ENCODE results near the gene FBXL5.
"Not testable (repeated sequence)": the region's sequence is repeated elsewhere in the genome, so short reads cannot be mapped to it uniquely, and the experiment has no call there.

Gene FBXL5

GRCh38 chr4:15636818-15637217 lies 18.3 kb downstream of the FBXL5 start:
- peak; percentile 77 for DNase-seq (ENCODE audit: low read depth)
- no peak overlapping the region for H3K4me3 ChIP-seq (ENCODE audit: low read depth, low read length)
- TF ChIP-seq, protein P1, sequence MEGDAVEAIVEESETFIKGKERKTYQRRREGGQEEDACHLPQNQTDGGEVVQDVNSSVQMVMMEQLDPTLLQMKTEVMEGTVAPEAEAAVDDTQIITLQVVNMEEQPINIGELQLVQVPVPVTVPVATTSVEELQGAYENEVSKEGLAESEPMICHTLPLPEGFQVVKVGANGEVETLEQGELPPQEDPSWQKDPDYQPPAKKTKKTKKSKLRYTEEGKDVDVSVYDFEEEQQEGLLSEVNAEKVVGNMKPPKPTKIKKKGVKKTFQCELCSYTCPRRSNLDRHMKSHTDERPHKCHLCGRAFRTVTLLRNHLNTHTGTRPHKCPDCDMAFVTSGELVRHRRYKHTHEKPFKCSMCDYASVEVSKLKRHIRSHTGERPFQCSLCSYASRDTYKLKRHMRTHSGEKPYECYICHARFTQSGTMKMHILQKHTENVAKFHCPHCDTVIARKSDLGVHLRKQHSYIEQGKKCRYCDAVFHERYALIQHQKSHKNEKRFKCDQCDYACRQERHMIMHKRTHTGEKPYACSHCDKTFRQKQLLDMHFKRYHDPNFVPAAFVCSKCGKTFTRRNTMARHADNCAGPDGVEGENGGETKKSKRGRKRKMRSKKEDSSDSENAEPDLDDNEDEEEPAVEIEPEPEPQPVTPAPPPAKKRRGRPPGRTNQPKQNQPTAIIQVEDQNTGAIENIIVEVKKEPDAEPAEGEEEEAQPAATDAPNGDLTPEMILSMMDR (IDR thresholded peaks at IDR 0.05; ENCODE audit: control insufficient read depth, extremely low read depth, insufficient read depth) = no peak

- DNase-seq (ENCODE audit: low read depth) = not testable (repeated sequence)
Observed at GRCh38 chr4:15617407-15617806, 37.8 kb downstream of the FBXL5 start.

GRCh38 chr4:15614891-15615290 lies 40.3 kb downstream of the FBXL5 start:
- H3K4me3 ChIP-seq (ENCODE audit: low read depth, low read length) = not testable (repeated sequence)

More at GRCh38 chr4:15617407-15617806, 37.8 kb downstream of the FBXL5 start:
- not testable (repeated sequence) for H3K4me3 ChIP-seq (ENCODE audit: low read depth, low read length)

DNA sequence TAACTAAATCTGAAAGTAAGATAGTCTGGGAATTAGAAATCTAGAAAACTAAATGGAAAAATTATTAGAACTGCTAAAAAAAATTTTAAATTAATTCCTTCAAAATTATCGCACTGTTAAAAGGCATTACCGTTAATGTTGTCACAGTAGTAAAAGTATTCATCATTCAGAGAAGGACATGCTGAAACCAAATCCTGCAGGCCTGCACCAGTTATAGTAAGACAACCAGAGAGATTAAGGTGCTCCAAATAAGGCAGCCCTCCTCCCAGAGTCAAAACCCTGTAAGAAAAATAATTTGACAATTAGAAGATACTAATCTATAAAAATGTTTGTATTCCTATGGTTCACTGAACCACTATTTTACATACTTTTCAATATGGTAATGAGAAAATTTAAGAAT lies 43.0 kb downstream of the FBXL5 start:
- no peak for DNase-seq (ENCODE audit: low read depth)
- TF ChIP-seq, protein P1 (IDR thresholded peaks at IDR 0.05; ENCODE audit: control insufficient read depth, extremely low read depth, insufficient read depth) = no peak
- H3K4me3 ChIP-seq (ENCODE audit: low read depth, low read length) = no peak overlapping the region

More at GRCh38 chr4:15614891-15615290, 40.3 kb downstream of the FBXL5 start:
- not testable (repeated sequence) for DNase-seq (ENCODE audit: low read depth)

DNA sequence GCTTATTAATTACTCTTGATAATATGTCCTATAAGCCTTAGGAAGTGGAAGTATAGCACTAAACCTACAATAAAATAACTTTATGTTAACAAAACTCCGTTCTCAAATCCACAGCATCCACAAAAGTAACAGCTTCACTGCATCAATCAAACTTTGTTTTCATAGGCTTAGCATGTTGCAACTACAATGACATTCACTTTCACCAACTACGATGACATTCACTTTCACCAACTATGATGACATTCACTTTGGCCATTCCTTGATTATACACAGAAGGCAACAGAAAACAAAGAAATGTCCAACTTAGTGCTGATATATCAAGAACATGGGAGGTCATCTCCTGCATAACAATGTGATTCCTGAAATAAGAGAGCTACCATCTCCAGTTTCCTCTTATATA lies 44.3 kb downstream of the FBXL5 start:
- TF ChIP-seq, protein P1 (IDR thresholded peaks at IDR 0.05; ENCODE audit: control insufficient read depth, extremely low read depth, insufficient read depth) = no peak
- no peak for DNase-seq (ENCODE audit: low read depth)
- no peak overlapping the region for H3K4me3 ChIP-seq (ENCODE audit: low read depth, low read length)

- no peak overlapping the region for H3K4me3 ChIP-seq (ENCODE audit: low read depth, low read length)
- TF ChIP-seq, protein P1 (IDR thresholded peaks at IDR 0.05; ENCODE audit: control insufficient read depth, extremely low read depth, insufficient read depth) = no peak
- no peak for DNase-seq (ENCODE audit: low read depth)
Observed at GRCh38 chr4:15605537-15605936, 49.6 kb downstream of the FBXL5 start.

- DNase-seq (ENCODE audit: low read depth) = peak; percentile 37
- no peak overlapping the region for H3K4me3 ChIP-seq (ENCODE audit: low read depth, low read length)
- TF ChIP-seq, protein P1 (IDR thresholded peaks at IDR 0.05; ENCODE audit: control insufficient read depth, extremely low read depth, insufficient read depth) = no peak
Observed at GRCh38 chr4:15601862-15602261, 53.3 kb downstream of the FBXL5 start.

DNA sequence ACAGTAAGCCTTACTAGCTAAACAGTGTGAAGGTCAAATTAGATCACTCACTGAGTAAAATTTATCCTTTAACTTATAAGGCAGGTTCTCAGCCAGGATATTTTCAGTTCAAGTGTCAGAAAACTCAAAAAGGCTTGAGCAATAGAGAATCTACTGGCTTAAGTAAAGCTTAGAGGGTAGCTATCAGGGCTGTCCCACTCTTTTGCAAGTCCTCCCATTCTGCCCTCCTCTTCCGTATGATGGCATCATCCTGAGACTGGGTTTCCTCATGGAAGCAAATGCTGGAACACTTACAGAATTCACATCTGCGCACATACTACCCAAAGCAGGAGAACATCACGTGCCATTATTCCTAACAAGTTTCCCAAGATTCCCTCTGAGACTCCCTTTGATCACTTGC lies 55.0 kb downstream of the FBXL5 start:
- TF ChIP-seq, protein P1 (IDR thresholded peaks at IDR 0.05; ENCODE audit: control insufficient read depth, extremely low read depth, insufficient read depth) = no peak
- DNase-seq (ENCODE audit: low read depth) = no peak
- no peak overlapping the region for H3K4me3 ChIP-seq (ENCODE audit: low read depth, low read length)

All from LNCaP clone FGC (cell line).